Astrocyte (in vitro differentiated cells and primary cell): ENCODE measurements around the gene ORC6. TPM values are rescaled to one million over a fixed set of nuclear protein-coding genes. Genes with fewer than 3 reads are reported as not detected.

Experiments used
- DNase-seq: peaks from one replicate; pipeline ENCODE4 v3.0.0-alpha.2; 2010; ENCODE audit warnings: low read depth
- FAIRE-seq: peaks from 2 replicates; lab custom pipeline; 2011; peaks lifted over from hg19 to GRCh38; lab: Jason Lieb, UNC
- H2AFZ ChIP-seq: 2 replicates; pipeline ENCODE4 v1.6.0; 2012; ENCODE audit warnings: low read depth, low read length, inconsistent platforms
- H3K27ac ChIP-seq: 2 replicates; pipeline ENCODE4 v1.5.1; 2011; ENCODE audit warnings: low read depth, low read length, inconsistent platforms
- H3K27me3 ChIP-seq: 2 replicates; pipeline ENCODE4 v1.6.0; 2011; ENCODE audit warnings: low read length, inconsistent platforms; ENCODE audit not compliant: insufficient read depth
- H3K36me3 ChIP-seq: 2 replicates; pipeline ENCODE4 v1.5.1; 2011; ENCODE audit warnings: low read length, inconsistent platforms; ENCODE audit not compliant: insufficient read depth
- H3K4me1 ChIP-seq: 2 replicates; pipeline ENCODE4 v1.5.1; 2011; ENCODE audit warnings: low read length, inconsistent platforms; ENCODE audit not compliant: insufficient read depth
- H3K4me2 ChIP-seq: 2 replicates; pipeline ENCODE4 v1.6.0; 2012; ENCODE audit warnings: low read length, inconsistent platforms
- H3K4me3 ChIP-seq: 2 replicates; pipeline ENCODE4 v1.5.1; 2011; ENCODE audit warnings: low read depth, mild to moderate bottlenecking, low read length, inconsistent platforms; ENCODE audit not compliant: insufficient read depth
- H3K79me2 ChIP-seq: 2 replicates; pipeline ENCODE4 v1.6.0; 2012; ENCODE audit warnings: mild to moderate bottlenecking, low read length, inconsistent platforms; ENCODE audit not compliant: insufficient read depth
- H3K9ac ChIP-seq: 2 replicates; pipeline ENCODE4 v1.6.0; 2012; ENCODE audit warnings: mild to moderate bottlenecking, low read length, inconsistent platforms
- H3K9me3 ChIP-seq: 2 replicates; pipeline ENCODE4 v1.5.1; 2012; ENCODE audit warnings: low read depth, mild to moderate bottlenecking, low read length, inconsistent platforms; ENCODE audit not compliant: insufficient read depth
- H4K20me1 ChIP-seq: 2 replicates; pipeline ENCODE4 v1.6.0; 2012; ENCODE audit warnings: low read length, inconsistent platforms; ENCODE audit not compliant: insufficient read depth
- H3K27ac Mint-ChIP-seq: one replicate; pipeline ENCODE4 v1.8.0; 2021; ENCODE audit warnings: mild to moderate bottlenecking, mixed read lengths; ENCODE audit not compliant: unreplicated experiment
- H3K27me3 Mint-ChIP-seq: one replicate; pipeline ENCODE4 v1.8.0; 2021; ENCODE audit warnings: low read depth, mixed read lengths; ENCODE audit not compliant: unreplicated experiment
- H3K36me3 Mint-ChIP-seq: one replicate; pipeline ENCODE4 v1.8.0; 2021; ENCODE audit warnings: low read depth, mixed read lengths; ENCODE audit not compliant: unreplicated experiment
- H3K4me1 Mint-ChIP-seq: one replicate; pipeline ENCODE4 v1.8.0; 2021; ENCODE audit warnings: low read depth, mixed read lengths; ENCODE audit not compliant: unreplicated experiment
- H3K4me3 Mint-ChIP-seq: one replicate; pipeline ENCODE4 v1.8.0; 2021; ENCODE audit warnings: mild to moderate bottlenecking, moderate library complexity, mixed read lengths; ENCODE audit not compliant: unreplicated experiment
- H3K9me3 Mint-ChIP-seq: one replicate; pipeline ENCODE4 v1.8.0; 2021; ENCODE audit warnings: mild to moderate bottlenecking, mixed read lengths; ENCODE audit not compliant: unreplicated experiment
- CTCF ChIP-seq: IDR thresholded peaks from 2 replicates; pipeline ENCODE4 v1.5.1; 2011; ENCODE audit warnings: low read depth, mild to moderate bottlenecking, inconsistent platforms, low read length, moderate library complexity; ENCODE audit not compliant: insufficient read depth
- EZH2 ChIP-seq: IDR thresholded peaks from 2 replicates; pipeline ENCODE4 v1.6.1; 2012; ENCODE audit warnings: mild to moderate bottlenecking, low read length, inconsistent platforms; ENCODE audit not compliant: insufficient read depth
- total RNA-seq: library from RNA; stranded (reverse); gene quantifications from 2 replicates; pipeline ENCODE4 v1.2.1, GENCODE V29; 2021

Gene ORC6
- total RNA-seq, 1 donor from 2014 or later, result 16.9 TPM

GRCh38 chr16:46695937-46696336 is 6.5 kb downstream of the ORC6 start:
- Histone ChIP-seq H3K79me2 (peaks cover 19% of the 10 kb centered on the region), H3K27ac (no peak overlapping the region), H3K9me3 (no peaks in the 10 kb centered on the region), H2AFZ (no peak overlapping the region), H3K4me3 (no peak overlapping the region), H3K27me3 (no peaks in the 10 kb centered on the region), H3K9ac (no peak overlapping the region), H3K4me1 (peaks cover 7% of the 10 kb centered on the region), H4K20me1 (peaks cover 8% of the 10 kb centered on the region), H3K4me2 (no peak overlapping the region), H3K36me3 (peaks cover 16% of the 10 kb centered on the region)
- no peak overlapping the region for H3K27ac Mint-ChIP-seq
- H3K4me1 Mint-ChIP-seq, result peaks cover 8% of the 10 kb centered on the region
- FAIRE-seq (no peak), DNase-seq (no peak)
- H3K27me3 Mint-ChIP-seq, result no peaks in the 10 kb centered on the region
- no peak overlapping the region for H3K4me3 Mint-ChIP-seq
- no peaks in the 10 kb centered on the region for H3K9me3 Mint-ChIP-seq
- TF ChIP-seq CTCF (no peak), EZH2 (no peak)
- H3K36me3 Mint-ChIP-seq, result no peaks in the 10 kb centered on the region

DNA sequence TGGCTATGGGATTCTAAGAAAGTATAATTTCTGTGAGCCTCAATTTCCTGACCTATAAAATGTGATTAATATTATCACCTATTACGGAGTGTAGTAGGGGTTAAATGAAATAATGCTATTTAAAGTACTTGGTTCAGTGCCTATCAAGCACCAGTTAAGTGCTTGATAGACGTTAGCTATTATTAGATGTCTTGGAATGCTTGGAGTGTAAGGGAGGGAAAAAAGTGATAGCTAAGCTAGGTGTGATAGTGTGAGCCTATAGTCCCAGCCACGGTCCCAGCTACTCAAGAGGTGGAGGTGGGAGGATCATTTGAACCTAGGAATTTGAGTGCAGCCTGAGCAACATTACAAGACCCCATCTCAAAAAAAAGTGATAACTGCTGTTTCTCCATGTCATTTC is 7.5 kb downstream of the ORC6 start:
- H4K20me1 ChIP-seq, result no peaks in the 10 kb centered on the region
- no peak overlapping the region for H3K27ac ChIP-seq
- no peaks in the 10 kb centered on the region for H3K27me3 Mint-ChIP-seq
- no peak overlapping the region for H3K4me3 ChIP-seq
- no peak for DNase-seq
- peaks cover 16% of the 10 kb centered on the region for H3K36me3 ChIP-seq
- H3K4me1 ChIP-seq, result no peaks in the 10 kb centered on the region
- H3K27ac Mint-ChIP-seq, result no peak overlapping the region
- H3K9ac ChIP-seq, result no peak overlapping the region
- FAIRE-seq, result no peak
- H2AFZ ChIP-seq, result no peak overlapping the region
- no peaks in the 10 kb centered on the region for H3K27me3 ChIP-seq
- H3K9me3 Mint-ChIP-seq, result no peaks in the 10 kb centered on the region
- no peaks in the 10 kb centered on the region for H3K36me3 Mint-ChIP-seq
- no peak for TF ChIP-seq CTCF
- no peak for TF ChIP-seq EZH2
- H3K9me3 ChIP-seq, result no peaks in the 10 kb centered on the region
- H3K4me3 Mint-ChIP-seq, result no peak overlapping the region
- no peak overlapping the region for H3K4me2 ChIP-seq
- H3K4me1 Mint-ChIP-seq, result no peaks in the 10 kb centered on the region
- H3K79me2 ChIP-seq, result peaks cover 9% of the 10 kb centered on the region

GRCh38 chr16:46700048-46700447 is 10.6 kb downstream of the ORC6 start:
- peaks cover 12% of the 10 kb centered on the region for H3K36me3 ChIP-seq
- no peaks in the 10 kb centered on the region for H3K36me3 Mint-ChIP-seq
- no peak for TF ChIP-seq CTCF
- no peak for TF ChIP-seq EZH2

More at GRCh38 chr16:46700048-46700447, 10.6 kb downstream of the ORC6 start:
- no peak overlapping the region for H3K4me3 ChIP-seq
- H3K9me3 Mint-ChIP-seq, result no peaks in the 10 kb centered on the region
- no peak overlapping the region for H3K27ac ChIP-seq
- no peaks in the 10 kb centered on the region for H3K27me3 ChIP-seq
- H3K4me1 Mint-ChIP-seq, result no peaks in the 10 kb centered on the region
- no peak overlapping the region for H3K27ac Mint-ChIP-seq
- H3K4me1 ChIP-seq, result no peaks in the 10 kb centered on the region
- H4K20me1 ChIP-seq, result no peaks in the 10 kb centered on the region
- DNase-seq (no peak), FAIRE-seq (no peak)
- no peaks in the 10 kb centered on the region for H3K79me2 ChIP-seq
- no peak overlapping the region for H3K4me2 ChIP-seq
- no peak overlapping the region for H3K9ac ChIP-seq
- H3K9me3 ChIP-seq, result no peaks in the 10 kb centered on the region
- H3K27me3 Mint-ChIP-seq, result no peaks in the 10 kb centered on the region
- H3K4me3 Mint-ChIP-seq, result no peak overlapping the region
- H2AFZ ChIP-seq, result no peak overlapping the region
